ENCODE data around the gene ING4. TPM values are rescaled to one million over a fixed set of nuclear protein-coding genes. Genes with fewer than 3 reads are reported as not detected.

The ING4 gene
- total and polyA plus RNA-seq, 4 donors = 13.9 to 18.1 (median 15.2) TPM

DNA sequence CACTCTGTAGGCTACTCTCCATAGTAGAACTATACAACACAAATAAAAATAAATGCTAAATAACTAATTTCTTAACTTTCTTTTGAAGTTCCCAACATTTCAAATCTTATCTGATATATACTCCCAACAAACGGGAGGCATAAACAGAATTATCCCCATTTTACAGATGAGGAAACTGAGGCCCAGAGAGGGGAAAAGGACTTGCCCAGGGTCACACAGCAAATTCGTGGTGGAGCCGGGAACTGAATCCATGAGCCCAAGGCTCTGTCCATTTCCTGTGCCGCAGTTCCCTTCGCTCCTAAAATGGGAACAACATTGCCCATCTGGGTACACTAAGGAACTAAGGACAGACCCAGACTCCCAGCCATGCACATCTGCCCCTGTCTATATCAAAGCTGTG, 14.0 kb upstream of the ING4 start:
- no peak overlapping the region for H3K4me3 ChIP-seq (ENCODE audit: low read depth in 1 of 3, low read length in 3 of 3)
- WGBS = 92% methylated on average over 5 of the region's 5 CpGs
- no peaks in the 10 kb centered on the region for H3K27me3 ChIP-seq (ENCODE audit: control insufficient read depth in 4 of 4, insufficient read depth in 4 of 4, low read length in 3 of 4)
- no peak for TF ChIP-seq HNF4G (IDR thresholded peaks at IDR 0.05)
- TF ChIP-seq MAX (IDR thresholded peaks at IDR 0.05) = no peak
- TF ChIP-seq, protein P1, sequence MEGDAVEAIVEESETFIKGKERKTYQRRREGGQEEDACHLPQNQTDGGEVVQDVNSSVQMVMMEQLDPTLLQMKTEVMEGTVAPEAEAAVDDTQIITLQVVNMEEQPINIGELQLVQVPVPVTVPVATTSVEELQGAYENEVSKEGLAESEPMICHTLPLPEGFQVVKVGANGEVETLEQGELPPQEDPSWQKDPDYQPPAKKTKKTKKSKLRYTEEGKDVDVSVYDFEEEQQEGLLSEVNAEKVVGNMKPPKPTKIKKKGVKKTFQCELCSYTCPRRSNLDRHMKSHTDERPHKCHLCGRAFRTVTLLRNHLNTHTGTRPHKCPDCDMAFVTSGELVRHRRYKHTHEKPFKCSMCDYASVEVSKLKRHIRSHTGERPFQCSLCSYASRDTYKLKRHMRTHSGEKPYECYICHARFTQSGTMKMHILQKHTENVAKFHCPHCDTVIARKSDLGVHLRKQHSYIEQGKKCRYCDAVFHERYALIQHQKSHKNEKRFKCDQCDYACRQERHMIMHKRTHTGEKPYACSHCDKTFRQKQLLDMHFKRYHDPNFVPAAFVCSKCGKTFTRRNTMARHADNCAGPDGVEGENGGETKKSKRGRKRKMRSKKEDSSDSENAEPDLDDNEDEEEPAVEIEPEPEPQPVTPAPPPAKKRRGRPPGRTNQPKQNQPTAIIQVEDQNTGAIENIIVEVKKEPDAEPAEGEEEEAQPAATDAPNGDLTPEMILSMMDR (IDR thresholded peaks at IDR 0.05; ENCODE audit: low read depth, low read length, missing input control) = no peak
- no peak for TF ChIP-seq SP1 (IDR thresholded peaks at IDR 0.05)
- TF ChIP-seq EGR1 (IDR thresholded peaks at IDR 0.05; ENCODE audit: low read depth in 2 of 2) = no peak
- no peak for TF ChIP-seq ZBTB33 (IDR thresholded peaks at IDR 0.05)
- TF ChIP-seq REST (IDR thresholded peaks at IDR 0.05) = no peak
- TF ChIP-seq JUND (IDR thresholded peaks at IDR 0.05) = no peak
- TF ChIP-seq YY1 (IDR thresholded peaks at IDR 0.05) = no peak
- no peaks in the 10 kb centered on the region for H3K4me1 ChIP-seq (ENCODE audit: control insufficient read depth in 4 of 4, insufficient read depth in 4 of 4, low read length in 3 of 4)
- no peak overlapping the region for H3K9ac ChIP-seq (ENCODE audit: low read depth in 1 of 2, low read length in 2 of 2)
- DNase-seq (ENCODE audit: low spot score) = no peak
- no peaks in the 10 kb centered on the region for H3K9me3 ChIP-seq (ENCODE audit: control insufficient read depth in 4 of 4, low read length in 3 of 4)
- H3K27ac ChIP-seq (ENCODE audit: low read depth in 1 of 2, low read length in 2 of 2) = no peak overlapping the region
- H3K36me3 ChIP-seq (ENCODE audit: control insufficient read depth in 4 of 4, insufficient read depth in 3 of 4, low read depth in 1 of 4, low read length in 3 of 4) = peaks cover 20 to 81% (median 55%) of the 10 kb centered on the region in 4 donors

DNA sequence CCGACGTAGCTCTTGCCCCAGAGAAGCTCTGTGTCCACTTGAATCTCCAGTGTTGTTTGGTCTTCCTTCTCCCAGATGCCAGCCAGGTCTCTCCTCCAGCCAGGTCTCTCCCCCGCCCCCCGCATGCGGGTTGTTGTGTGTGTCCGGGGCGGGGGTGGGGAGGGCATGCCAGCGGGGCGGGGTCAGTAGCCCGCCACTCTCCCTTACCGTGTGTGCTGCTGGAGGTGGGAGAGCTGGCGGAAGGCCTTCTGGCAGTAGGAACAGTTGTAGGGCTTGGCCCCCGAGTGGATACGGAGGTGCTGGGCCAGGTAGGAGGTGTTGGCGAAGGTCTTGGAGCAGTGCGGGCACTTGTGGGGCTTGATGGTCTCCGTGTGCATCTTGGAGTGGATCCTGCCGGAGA, 9.2 kb upstream of the ING4 start:
- no peaks in the 10 kb centered on the region for H3K4me1 ChIP-seq (ENCODE audit: control insufficient read depth in 4 of 4, insufficient read depth in 4 of 4, low read length in 3 of 4)
- H3K9ac ChIP-seq (ENCODE audit: low read depth in 1 of 2, low read length in 2 of 2) = no peak overlapping the region
- H3K27ac ChIP-seq (ENCODE audit: low read depth in 1 of 2, low read length in 2 of 2) = no peak overlapping the region
- no peaks in the 10 kb centered on the region for H3K27me3 ChIP-seq (ENCODE audit: control insufficient read depth in 4 of 4, insufficient read depth in 4 of 4, low read length in 3 of 4)
- DNase-seq (ENCODE audit: low spot score) = no peak
- H3K9me3 ChIP-seq (ENCODE audit: control insufficient read depth in 4 of 4, low read length in 3 of 4) = no peaks in the 10 kb centered on the region
- 91% methylated on average over 18 of the region's 18 CpGs for WGBS
- TF ChIP-seq, protein P1 (IDR thresholded peaks at IDR 0.05; ENCODE audit: low read depth, low read length, missing input control) = no peak
- peaks cover 28 to 92% (median 69%) of the 10 kb centered on the region in 4 donors for H3K36me3 ChIP-seq (ENCODE audit: control insufficient read depth in 4 of 4, insufficient read depth in 3 of 4, low read depth in 1 of 4, low read length in 3 of 4)
- H3K4me3 ChIP-seq (ENCODE audit: low read depth in 1 of 3, low read length in 3 of 3) = no peak overlapping the region

Measured in liver (tissue), 9 donors.